H1 (cell line): ENCODE measurements around the gene CDC37. TPM values are rescaled to one million over a fixed set of nuclear protein-coding genes. Genes with fewer than 3 reads are reported as not detected.

ENCODE experiments used
- CTCF ChIA-PET: fragments of 300-600 bp; sonication (Branson Sonifier 250); formaldehyde crosslinking; loops from one replicate; lab custom pipeline; 2021; ENCODE audit not compliant: partially characterized antibody; lab: Charles Lee
- POLR2A ChIA-PET: fragments of 300-600 bp; sonication (Branson Sonifier 250); formaldehyde crosslinking; loops from one replicate; lab custom pipeline; 2021; ENCODE audit warnings: inconsistent platforms; ENCODE audit not compliant: partially characterized antibody; lab: Charles Lee
- DNase-seq, 2 experiments: peaks; one replicate each; pipeline versions ENCODE4 v3.0.0 to v3.0.0-alpha.2; 2010 to 2022; ENCODE audit warnings: low spot score in 2 of 2, low read depth in 1 of 2, mixed read lengths in 1 of 2
- FAIRE-seq: peaks from 2 replicates; lab custom pipeline; 2011; peaks lifted over from hg19 to GRCh38; lab: Jason Lieb, UNC
- H2AFZ ChIP-seq: 2 replicates; pipeline ENCODE4 v1.8.1; 2012; ENCODE audit warnings: low read length, inconsistent platforms
- H2AK5ac ChIP-seq: 2 replicates; pipeline ENCODE4 v1.6.1; 2013; ENCODE audit warnings: low read depth, low read length
- H2BK120ac ChIP-seq: replicated peaks from 2 replicates; pipeline ENCODE3; 2013; ENCODE audit warnings: low read depth, low read length, inconsistent platforms
- H2BK12ac ChIP-seq: 2 replicates; pipeline ENCODE4 v1.6.1; 2013; ENCODE audit warnings: low read depth, low read length
- H2BK15ac ChIP-seq: 2 replicates; pipeline ENCODE4 v1.6.1; 2013; ENCODE audit warnings: low read length
- H2BK20ac ChIP-seq: 2 replicates; pipeline ENCODE4 v1.6.1; 2013; ENCODE audit warnings: low read length
- H2BK5ac ChIP-seq: 2 replicates; pipeline ENCODE4 v1.6.1; 2013; ENCODE audit warnings: low read depth, low read length
- H3K14ac ChIP-seq: 2 replicates; pipeline ENCODE4 v1.6.1; 2013; ENCODE audit warnings: inconsistent platforms; ENCODE audit not compliant: insufficient read length
- H3K18ac ChIP-seq: 2 replicates; pipeline ENCODE4 v1.6.1; 2013; ENCODE audit warnings: low read length; ENCODE audit errors: extremely low read depth
- H3K23ac ChIP-seq: 2 replicates; pipeline ENCODE4 v1.6.1; 2013; ENCODE audit warnings: inconsistent platforms; ENCODE audit not compliant: insufficient read length
- H3K23me2 ChIP-seq: 2 replicates; pipeline ENCODE4 v1.6.1; 2013; ENCODE audit warnings: low read depth, low read length
- H3K27ac ChIP-seq: 2 replicates; pipeline ENCODE4 v1.6.1; 2011; ENCODE audit warnings: low read depth, low read length, inconsistent platforms
- H3K27me3 ChIP-seq, 4 experiments: replicated peaks in 1 of 4; 1 replicate in 1 of 4; 2 replicates in 3 of 4; pipeline versions ENCODE4 v1.6.1 to v1.8.1; 2011 to 2013; ENCODE audit warnings: low read length in 3 of 4, mild to moderate bottlenecking in 3 of 4, inconsistent platforms in 2 of 4, mixed read lengths in 2 of 4, moderate library complexity in 1 of 4; ENCODE audit not compliant: control insufficient read depth in 3 of 4, insufficient read depth in 3 of 4; ENCODE audit errors: extremely low read depth in 1 of 4
- H3K36me3 ChIP-seq, 4 experiments: 2 replicates each; pipeline versions ENCODE4 v1.6.1 to v1.8.1; 2011 to 2013; ENCODE audit warnings: mild to moderate bottlenecking in 4 of 4, low read length in 3 of 4, moderate library complexity in 2 of 4, control low read depth in 1 of 4, inconsistent platforms in 1 of 4; ENCODE audit not compliant: insufficient read depth in 4 of 4, control insufficient read depth in 2 of 4
- H3K4ac ChIP-seq: replicated peaks from 2 replicates; pipeline ENCODE3; 2013; ENCODE audit warnings: low read length, low read depth, mixed read lengths, inconsistent platforms; ENCODE audit not compliant: insufficient read length
- H3K4me1 ChIP-seq, 4 experiments: replicated peaks in 1 of 4; 1 replicate in 1 of 4; 2 replicates in 3 of 4; pipeline versions ENCODE4 v1.6.1 to v1.8.1; 2011 to 2013; ENCODE audit warnings: low read length in 3 of 4, inconsistent platforms in 2 of 4, mixed read lengths in 1 of 4; ENCODE audit not compliant: insufficient read depth in 4 of 4, control insufficient read depth in 3 of 4
- H3K4me2 ChIP-seq, 2 experiments: 2 replicates each; pipeline versions ENCODE4 v1.6.1 to v1.8.1; 2011 to 2013; ENCODE audit warnings: low read depth in 2 of 2, low read length in 2 of 2, control low read depth in 1 of 2, inconsistent platforms in 1 of 2, mild to moderate bottlenecking in 1 of 2; ENCODE audit not compliant: insufficient read depth in 1 of 2
- H3K4me3 ChIP-seq, 4 experiments: fragments of 200-600, 300-600 bp in 1 of 4; sonication (generic), shearing (Covaris generic), sonication (Bioruptor Twin) in 1 of 4; 2 replicates each; pipeline versions ENCODE4 v1.5.1 to v1.8.1; 2011 to 2016; ENCODE audit warnings: low read length in 4 of 4, low read depth in 3 of 4, control low read depth in 2 of 4, inconsistent platforms in 2 of 4, mild to moderate bottlenecking in 2 of 4, mixed read lengths in 1 of 4, moderate library complexity in 1 of 4; ENCODE audit not compliant: insufficient read depth in 2 of 4; ENCODE audit errors: extremely low read depth in 1 of 4
- H3K56ac ChIP-seq: replicated peaks from 2 replicates; pipeline ENCODE3; 2013; ENCODE audit warnings: low read depth, mild to moderate bottlenecking, mixed read lengths, low read length, inconsistent platforms; ENCODE audit not compliant: insufficient read length
- H3K79me1 ChIP-seq: 2 replicates; pipeline ENCODE4 v1.6.1; 2013; ENCODE audit warnings: low read depth, low read length, control low read depth
- H3K79me2 ChIP-seq, 2 experiments: 2 replicates each; pipeline versions ENCODE4 v1.6.1 to v1.8.1; 2012 to 2013; ENCODE audit warnings: low read length in 2 of 2, mild to moderate bottlenecking in 2 of 2, inconsistent platforms in 1 of 2; ENCODE audit not compliant: insufficient read depth in 2 of 2, control insufficient read depth in 1 of 2
- H3K9ac ChIP-seq, 4 experiments: replicated peaks in 1 of 4; 1 replicate in 1 of 4; 2 replicates in 3 of 4; pipeline versions ENCODE4 v1.6.1 to v1.8.1; 2011 to 2013; ENCODE audit warnings: low read depth in 3 of 4, low read length in 3 of 4, control low read depth in 2 of 4, mild to moderate bottlenecking in 2 of 4, moderate library complexity in 2 of 4, inconsistent platforms in 1 of 4; ENCODE audit errors: extremely low read depth in 1 of 4
- H3K9me3 ChIP-seq, 2 experiments: 2 replicates each; pipeline versions ENCODE4 v1.6.1 to v1.8.1; 2012 to 2013; ENCODE audit warnings: mild to moderate bottlenecking in 2 of 2, moderate library complexity in 2 of 2, control low read depth in 1 of 2, inconsistent platforms in 1 of 2, low read depth in 1 of 2, low read length in 1 of 2, mixed read lengths in 1 of 2; ENCODE audit not compliant: insufficient read depth in 2 of 2
- H4K20me1 ChIP-seq, 2 experiments: replicated peaks in 1 of 2; 2 replicates each; pipeline versions ENCODE3 to v1.8.1; 2011 to 2013; ENCODE audit warnings: inconsistent platforms in 2 of 2, low read length in 2 of 2, mild to moderate bottlenecking in 1 of 2; ENCODE audit not compliant: insufficient read depth in 2 of 2, control insufficient read depth in 1 of 2
- H4K5ac ChIP-seq: 2 replicates; pipeline ENCODE4 v1.6.1; 2013; ENCODE audit warnings: low read length, low read depth, mixed read lengths, inconsistent platforms; ENCODE audit not compliant: insufficient read length
- H4K8ac ChIP-seq: 2 replicates; pipeline ENCODE4 v1.8.0; 2013; ENCODE audit warnings: mild to moderate bottlenecking, moderate library complexity, low read length, inconsistent platforms; ENCODE audit not compliant: insufficient read depth; ENCODE audit errors: extremely low read depth
- H4K91ac ChIP-seq: replicated peaks from 2 replicates; pipeline ENCODE3; 2013; ENCODE audit warnings: low read length, mixed read lengths, inconsistent platforms; ENCODE audit not compliant: insufficient read length
- EGR1 ChIP-seq: IDR thresholded peaks from 2 replicates; pipeline ENCODE4 v1.6.1; 2011; ENCODE audit warnings: low read depth, low read length, borderline replicate concordance
- EZH2 ChIP-seq: fragments of 200-600 bp; sonication (generic); IDR thresholded peaks from 2 replicates; pipeline ENCODE4 v1.7.1; 2012; ENCODE audit warnings: low read depth, mild to moderate bottlenecking, moderate library complexity, low read length, inconsistent platforms; ENCODE audit not compliant: severe bottlenecking
- FOSL1 ChIP-seq: IDR thresholded peaks from 2 replicates; pipeline ENCODE4 v1.6.1; 2011; ENCODE audit warnings: mild to moderate bottlenecking, low read depth, low read length, moderate library complexity; ENCODE audit not compliant: insufficient read depth
- PHF8 ChIP-seq: fragments of 200-600 bp; sonication (generic); conservative IDR thresholded peaks from 2 replicates; pipeline ENCODE4 v1.7.1; 2012; ENCODE audit warnings: low read depth, mild to moderate bottlenecking, inconsistent platforms, low read length, moderate library complexity
- RBBP5 ChIP-seq: IDR thresholded peaks from 2 replicates; pipeline ENCODE4 v1.7.1; 2012; ENCODE audit warnings: low read depth, mild to moderate bottlenecking, inconsistent platforms, low read length, moderate library complexity, borderline replicate concordance
- SP1 ChIP-seq: IDR thresholded peaks from 2 replicates; pipeline ENCODE4 v1.6.1; 2011; ENCODE audit warnings: low read depth, low read length
- WGBS, 2 experiments: shearing (Covaris generic) in 1 of 2; methylation state at CpG; one replicate each; pipeline versions ENCODE4 v1.1.6 to v1.1.7; 2013 to 2015; ENCODE audit warnings: low lambda C conversion rate in 2 of 2, mixed read lengths in 2 of 2, inconsistent platforms in 1 of 2, low coverage in 1 of 2, missing lambda C conversion rate in 1 of 2; ENCODE audit not compliant: insufficient replicate concordance in 2 of 2, insufficient coverage in 1 of 2, insufficient read length in 1 of 2; ENCODE audit errors: extremely low coverage in 1 of 2, missing lambda C conversion rate in 1 of 2; 5-methylcytosine and 5-hydroxymethylcytosine counted together
- polyA plus RNA-seq, 7 experiments: library from polyadenylated mRNA; depleted of rRNA in 3 of 7; stranded (reverse) in 5 of 7; unstranded in 2 of 7; fragments of >200 nt in 5 of 7; fragments of 200-250 nt in 2 of 7; gene quantifications; 1 replicate in 5 of 7; 2 replicates in 1 of 7; 4 replicates in 1 of 7; pipeline versions ENCODE4 v1.2.1 to v1.2.3, GENCODE V29; 2011 to 2013; ENCODE audit warnings: missing spikeins in 2 of 7, mixed read lengths in 2 of 7
- total RNA-seq: library from RNA; stranded (reverse); fragmentation: NEBNext Ultra II Directional; extraction: Animal tissue kit (Norgen Biotek cat#: 25700); gene quantifications from 2 replicates; pipeline ENCODE4 v1.2.1, GENCODE V29; 2021

CDC37 gene
- total and polyA plus RNA-seq, 2 of the 8 experiments (the other 6 are each of a cell fraction or from before 2014, with no cell fraction given): 162 to 181 TPM

DNA sequence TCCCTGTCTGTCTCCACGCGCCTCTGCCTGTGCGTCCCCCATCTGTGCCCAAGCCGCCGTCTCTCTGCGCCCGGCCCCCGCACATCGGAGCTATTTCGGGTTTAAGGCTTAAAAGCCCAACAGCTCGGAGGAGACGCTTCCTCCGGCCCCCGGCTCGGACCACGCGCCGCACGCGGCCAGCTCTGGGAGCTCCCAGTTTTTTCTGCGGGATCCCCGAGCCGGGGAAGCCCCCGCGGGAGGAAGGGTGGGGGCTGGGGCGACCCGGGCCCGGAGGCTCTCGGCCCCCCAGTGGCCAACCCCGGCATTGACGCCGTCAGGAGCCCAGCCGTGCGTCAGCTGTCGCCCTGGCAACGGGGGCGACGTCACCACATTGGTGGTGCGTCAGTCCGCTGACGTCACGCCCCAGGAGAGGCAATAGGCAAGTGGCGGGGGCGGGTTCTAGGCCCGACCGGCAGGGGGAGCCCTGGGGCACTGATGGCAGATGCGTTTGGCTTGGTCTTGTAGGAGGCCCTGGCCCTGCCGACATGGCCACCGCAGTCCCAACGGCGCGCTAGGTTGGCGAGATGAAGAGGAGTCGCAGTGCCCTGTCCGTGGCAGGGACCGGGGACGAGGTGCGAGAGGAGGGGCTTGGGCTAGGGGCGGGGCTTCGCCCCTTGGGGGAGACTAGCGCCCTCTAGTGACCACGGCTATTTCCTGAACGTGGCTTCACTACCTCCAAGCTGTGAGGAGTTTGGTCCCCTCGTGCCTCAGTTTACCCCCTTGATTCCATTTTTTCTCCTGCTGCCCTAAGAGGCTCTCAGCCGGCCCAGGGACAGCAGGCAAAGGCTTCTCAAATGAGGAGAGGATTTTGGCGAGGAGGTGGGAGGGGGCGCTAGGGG is 13.3 kb upstream of the CDC37 start:
- Histone ChIP-seq H3K14ac (no peak overlapping the region), H2AK5ac (no peak overlapping the region), H2BK12ac (no peak overlapping the region; the same call in 1 of the 2 replicates), H3K56ac (no peak overlapping the region), H3K36me3 (no peaks in the 10 kb centered on the region), H4K20me1 (peaks cover 0 to 7% of the 10 kb centered on the region in 2 experiments), H2AFZ (peak overlapping the region; percentile 95), H3K23ac (no peak overlapping the region), H3K4me3 (peak overlapping the region; percentile 42 to 66 (median 54)), H3K4me2 (peak overlapping the region; percentile 83 to 95), H2BK15ac (no peak overlapping the region), H3K4me1 (peaks cover 5 to 26% (median 13%) of the 10 kb centered on the region in 4 experiments), H3K27ac (no peak overlapping the region), H3K23me2 (peaks cover 14% of the 10 kb centered on the region; the same call in 1 of the 2 replicates), H3K27me3 (peaks cover 25 to 62% (median 52%) of the 10 kb centered on the region in 4 experiments), H4K91ac (no peak overlapping the region), H4K5ac (peak overlapping the region; percentile 19), H3K9me3 (peaks cover 0 to 2% of the 10 kb centered on the region in 2 experiments; a peak in 1 of 4 replicates), H3K18ac (no peak overlapping the region), H4K8ac (peak overlapping the region; percentile 58; the same call in 1 of the 2 replicates), H3K79me2 (no peaks in the 10 kb centered on the region), H2BK120ac (no peak overlapping the region), H3K9ac (peak overlapping the region in 2 of 4 experiments; percentile 6 to 8; a peak in 1 of 7 replicates), H3K4ac (peak overlapping the region; percentile 35), H2BK20ac (no peak overlapping the region), H2BK5ac (no peak overlapping the region), H3K79me1 (no peaks in the 10 kb centered on the region)
- FAIRE-seq (no peak), DNase-seq (peak; percentile 83 to 100)
- 8% methylated on average over 57 of the region's 67 CpGs; no CpG with 5 or more reads in 1 of the 2 experiments for WGBS, 2 experiments
- ChIA-PET POLR2A (interaction anchor here (0.6 to 5.0 kb wide), 4 partner anchors 12 to 303 kb away, joined by 3 to 33 read pairs (median 4); partner anchors contain the start of genes CDC37 and MRPL4), CTCF (interaction anchor here (0.6 to 9.4 kb wide), 38 partner anchors 13 to 1098 kb away, joined by 3 to 172 read pairs (median 4); partner anchors contain the start of genes ATG4D, CDC37, ICAM1 and RAVER1)
- TF ChIP-seq SP1: 0 out of 2 replicates have a peak, but pooled peaks have one; percentile 27
- 0 out of 2 replicates have a peak, but pooled peaks have one; percentile 37 for TF ChIP-seq PHF8
- TF ChIP-seq EZH2: no peak
- peak; percentile 76; the same call in 1 of the 2 replicates for TF ChIP-seq RBBP5
- 0 out of 2 replicates have a peak, but pooled peaks have one; percentile 67 for TF ChIP-seq FOSL1
- TF ChIP-seq EGR1: peak; percentile 82
